ENCODE results near the gene PHKB. TPM values are rescaled to one million over a fixed set of nuclear protein-coding genes. Genes with fewer than 3 reads are reported as not detected.

Gene PHKB
- total and polyA plus RNA-seq, 2 donors (not counting 1 experiment from before 2014, with no cell fraction given), result 79.0 to 103 TPM

- H3K4me1 ChIP-seq (ENCODE audit: control insufficient read depth, extremely low read depth, insufficient read depth, low read length), result no peaks in the 10 kb centered on the region
- no peak overlapping the region for H3K27ac ChIP-seq (ENCODE audit: insufficient read depth, low read length)
- H2AFZ ChIP-seq (ENCODE audit: low read length), result no peak overlapping the region
- no peaks in the 10 kb centered on the region for H3K9me3 ChIP-seq (ENCODE audit: control insufficient read depth, insufficient read depth, low read depth, low read length)
- no peaks in the 10 kb centered on the region for H3K79me2 ChIP-seq (ENCODE audit: control insufficient read depth, insufficient read depth, low read length)
- no peak for TF ChIP-seq EZH2 (IDR thresholded peaks at IDR 0.05; ENCODE audit: low read length, missing control alignments)
- TF ChIP-seq CTCF (conservative IDR thresholded peaks at IDR 0.05 in 1 of 2, IDR thresholded peaks at IDR 0.05 in 1 of 2; ENCODE audit: low read depth in 1 of 2, low read length in 2 of 2), result no peak
- no peaks in the 10 kb centered on the region for H3K27me3 ChIP-seq (ENCODE audit: control insufficient read depth, insufficient read depth, low read length)
- H3K4me3 ChIP-seq (replicated peaks in 1 of 4; ENCODE audit: control extremely low read depth in 1 of 4, insufficient read depth in 1 of 4, low read depth in 3 of 4, low read length in 4 of 4), result no peak overlapping the region
- H3K9ac ChIP-seq (ENCODE audit: insufficient read depth, low read length), result no peak overlapping the region
- H3K36me3 ChIP-seq (ENCODE audit: control insufficient read depth, insufficient read depth, low read length), result no peaks in the 10 kb centered on the region
- no peaks in the 10 kb centered on the region for H4K20me1 ChIP-seq (ENCODE audit: control insufficient read depth, extremely low read depth, insufficient read depth, low read length)
- no peak overlapping the region for H3K4me2 ChIP-seq (ENCODE audit: extremely low read depth, insufficient read depth, low read length)
- DNase-seq (ENCODE audit: low read depth in 2 of 2), result no peak
These were observed 170.0 kb downstream of the PHKB start for GRCh38 chr16:47631131-47631530.

- H3K27ac ChIP-seq (ENCODE audit: insufficient read depth, low read length), result no peak overlapping the region
- H3K4me2 ChIP-seq (ENCODE audit: extremely low read depth, insufficient read depth, low read length), result no peak overlapping the region
- no peak overlapping the region for H3K4me3 ChIP-seq (replicated peaks in 1 of 4; ENCODE audit: control extremely low read depth in 1 of 4, insufficient read depth in 1 of 4, low read depth in 3 of 4, low read length in 4 of 4)
- H3K27me3 ChIP-seq (ENCODE audit: control insufficient read depth, insufficient read depth, low read length), result no peaks in the 10 kb centered on the region
- no peaks in the 10 kb centered on the region for H3K79me2 ChIP-seq (ENCODE audit: control insufficient read depth, insufficient read depth, low read length)
- no peak overlapping the region for H3K9ac ChIP-seq (ENCODE audit: insufficient read depth, low read length)
- DNase-seq (ENCODE audit: low read depth in 2 of 2), result no peak
- H3K9me3 ChIP-seq (ENCODE audit: control insufficient read depth, insufficient read depth, low read depth, low read length), result no peaks in the 10 kb centered on the region
- no peaks in the 10 kb centered on the region for H3K4me1 ChIP-seq (ENCODE audit: control insufficient read depth, extremely low read depth, insufficient read depth, low read length)
- TF ChIP-seq CTCF (conservative IDR thresholded peaks at IDR 0.05 in 1 of 2, IDR thresholded peaks at IDR 0.05 in 1 of 2; ENCODE audit: low read depth in 1 of 2, low read length in 2 of 2) (no peak), EZH2 (IDR thresholded peaks at IDR 0.05; ENCODE audit: low read length, missing control alignments) (no peak)
- no peaks in the 10 kb centered on the region for H3K36me3 ChIP-seq (ENCODE audit: control insufficient read depth, insufficient read depth, low read length)
- no peak overlapping the region for H2AFZ ChIP-seq (ENCODE audit: low read length)
- no peaks in the 10 kb centered on the region for H4K20me1 ChIP-seq (ENCODE audit: control insufficient read depth, extremely low read depth, insufficient read depth, low read length)
These were observed 173.0 kb downstream of the PHKB start for GRCh38 chr16:47634126-47634525.

- Histone ChIP-seq H3K27ac (ENCODE audit: insufficient read depth, low read length) (no peak overlapping the region), H3K36me3 (ENCODE audit: control insufficient read depth, insufficient read depth, low read length) (no peaks in the 10 kb centered on the region), H3K4me1 (ENCODE audit: control insufficient read depth, extremely low read depth, insufficient read depth, low read length) (no peaks in the 10 kb centered on the region), H2AFZ (ENCODE audit: low read length) (no peak overlapping the region), H3K27me3 (ENCODE audit: control insufficient read depth, insufficient read depth, low read length) (no peaks in the 10 kb centered on the region), H3K9ac (ENCODE audit: insufficient read depth, low read length) (no peak overlapping the region), H3K9me3 (ENCODE audit: control insufficient read depth, insufficient read depth, low read depth, low read length) (no peaks in the 10 kb centered on the region), H3K4me2 (ENCODE audit: extremely low read depth, insufficient read depth, low read length) (no peak overlapping the region), H4K20me1 (ENCODE audit: control insufficient read depth, extremely low read depth, insufficient read depth, low read length) (no peaks in the 10 kb centered on the region), H3K79me2 (ENCODE audit: control insufficient read depth, insufficient read depth, low read length) (no peaks in the 10 kb centered on the region), H3K4me3 (replicated peaks in 1 of 4; ENCODE audit: control extremely low read depth in 1 of 4, insufficient read depth in 1 of 4, low read depth in 3 of 4, low read length in 4 of 4) (no peak overlapping the region)
- no peak for DNase-seq (ENCODE audit: low read depth in 2 of 2)
- TF ChIP-seq CTCF (conservative IDR thresholded peaks at IDR 0.05 in 1 of 2, IDR thresholded peaks at IDR 0.05 in 1 of 2; ENCODE audit: low read depth in 1 of 2, low read length in 2 of 2) (no peak), EZH2 (IDR thresholded peaks at IDR 0.05; ENCODE audit: low read length, missing control alignments) (no peak)
These were observed 173.6 kb downstream of the PHKB start for GRCh38 chr16:47634727-47635126.
